NCI-H187 treated with DMSO at 0.1 percent for 48 hours (cell line): ENCODE data around the gene SLC5A3.

Source experiments
- DNase-seq: peaks from one replicate; lab custom pipeline; 2025; lab: John Stamatoyannopoulos, UW

SLC5A3 gene

GRCh38 chr21:34100790-34101189 lies 27.4 kb downstream of the SLC5A3 start:
- DNase-seq = no peak

GRCh38 chr21:34105947-34106541 lies 32.7 kb downstream of the SLC5A3 start:
- DNase-seq = no peak

DNA sequence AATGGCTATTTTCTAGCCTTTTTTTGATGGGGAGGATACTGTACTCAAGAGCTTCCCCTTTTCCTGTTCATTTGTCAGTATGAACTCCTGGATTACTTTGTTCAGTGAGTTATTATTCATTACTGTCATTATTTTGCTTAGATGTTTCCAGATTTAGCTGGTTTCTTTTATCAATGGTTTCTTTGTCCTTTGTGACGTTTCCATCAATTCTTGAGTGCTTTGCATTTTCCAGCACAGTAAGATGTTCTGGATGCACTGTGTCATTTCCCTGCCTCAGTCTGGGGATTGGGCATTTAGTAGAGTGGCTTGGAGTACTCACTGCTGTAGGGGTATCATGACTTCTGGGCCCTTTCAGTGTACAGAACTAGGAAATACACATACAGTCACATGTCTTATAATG lies 34.2 kb downstream of the SLC5A3 start:
- DNase-seq = no peak

GRCh38 chr21:34109075-34109474 lies 35.7 kb downstream of the SLC5A3 start:
- DNase-seq = no peak

DNA sequence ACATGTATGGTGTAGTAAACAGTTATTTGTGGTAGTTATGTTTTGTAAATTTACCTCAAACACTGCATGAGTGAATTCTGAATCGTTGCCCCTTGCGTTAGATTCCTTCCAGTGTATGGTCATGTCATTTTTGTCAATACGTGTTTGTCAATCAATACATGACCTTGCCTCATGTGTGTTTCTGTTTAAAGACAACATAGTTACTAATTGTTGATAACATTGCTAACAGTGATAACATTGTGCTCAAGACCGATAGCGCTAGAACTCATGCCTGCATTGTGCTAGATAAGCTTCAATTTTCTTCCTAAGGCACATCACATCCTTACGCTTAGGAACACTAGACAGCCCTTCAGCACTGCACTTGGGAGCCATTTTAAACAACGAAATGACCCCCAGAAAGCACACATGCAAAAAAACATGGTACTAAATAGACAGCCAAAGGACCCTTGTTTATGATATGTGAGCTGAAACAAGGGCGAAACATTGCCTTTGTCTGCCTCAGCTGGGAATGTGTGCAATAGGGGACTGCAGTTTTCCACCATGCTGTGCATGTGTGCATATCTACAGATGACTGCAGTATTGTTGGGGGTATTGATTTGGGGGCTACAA lies 37.3 kb downstream of the SLC5A3 start:
- DNase-seq = no peak

DNA sequence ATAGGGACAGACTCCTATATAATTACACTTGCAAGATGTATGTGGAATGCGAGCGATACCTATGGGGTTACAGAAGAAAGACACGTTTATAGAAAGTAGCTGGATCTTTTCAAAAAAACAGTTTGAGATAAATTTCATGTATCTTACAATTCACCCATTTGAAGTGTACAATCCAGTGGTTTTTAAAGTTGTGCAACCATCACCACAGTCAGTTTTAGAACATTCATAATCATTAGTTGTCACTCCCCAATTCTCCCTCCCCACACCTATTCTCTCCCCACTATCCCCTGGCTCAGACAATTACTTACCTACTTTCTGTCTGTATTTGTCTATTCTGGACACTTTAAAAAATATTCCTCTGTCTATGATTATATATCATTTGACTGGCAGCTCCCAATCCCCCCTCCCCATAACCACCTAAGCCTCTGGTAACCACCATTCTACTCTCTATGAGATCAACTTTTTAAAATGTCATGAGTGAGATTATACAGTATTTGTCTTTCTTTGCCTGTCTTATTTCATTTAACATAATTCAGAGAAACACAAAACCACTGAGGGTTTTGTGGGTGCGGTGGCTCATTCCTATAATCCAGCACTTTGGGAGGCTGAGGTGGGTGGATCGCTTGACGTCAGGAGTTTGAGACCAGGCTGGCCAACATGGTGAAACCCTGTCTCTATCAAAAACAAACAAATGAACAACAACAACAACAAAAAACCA lies 39.1 kb downstream of the SLC5A3 start:
- DNase-seq = no peak

- peak; percentile 40 for DNase-seq
Measured at GRCh38 chr21:34113842-34114241, 40.5 kb downstream of the SLC5A3 start.

GRCh38 chr21:34115160-34115559 lies 41.8 kb downstream of the SLC5A3 start:
- no peak for DNase-seq

DNA sequence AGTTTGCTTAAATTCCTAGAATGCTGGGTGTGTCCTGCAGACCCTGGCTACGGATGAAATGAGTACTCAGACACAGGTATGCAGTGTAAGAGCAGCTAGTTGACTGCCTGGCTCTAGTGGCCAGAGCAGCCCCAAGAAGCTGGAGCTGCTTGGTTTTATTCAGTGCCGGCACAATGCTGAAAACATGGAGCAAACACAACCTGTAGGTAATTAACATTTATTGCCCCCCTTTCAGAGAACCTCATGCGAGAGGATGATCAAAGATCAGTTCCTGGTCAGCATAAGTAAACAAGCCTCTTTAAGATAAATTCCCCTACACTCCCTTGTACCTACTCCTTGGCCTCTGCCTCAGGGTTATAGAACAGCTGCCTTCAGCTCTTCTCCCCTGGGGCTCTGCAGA lies 43.2 kb downstream of the SLC5A3 start:
- no peak for DNase-seq

DNA sequence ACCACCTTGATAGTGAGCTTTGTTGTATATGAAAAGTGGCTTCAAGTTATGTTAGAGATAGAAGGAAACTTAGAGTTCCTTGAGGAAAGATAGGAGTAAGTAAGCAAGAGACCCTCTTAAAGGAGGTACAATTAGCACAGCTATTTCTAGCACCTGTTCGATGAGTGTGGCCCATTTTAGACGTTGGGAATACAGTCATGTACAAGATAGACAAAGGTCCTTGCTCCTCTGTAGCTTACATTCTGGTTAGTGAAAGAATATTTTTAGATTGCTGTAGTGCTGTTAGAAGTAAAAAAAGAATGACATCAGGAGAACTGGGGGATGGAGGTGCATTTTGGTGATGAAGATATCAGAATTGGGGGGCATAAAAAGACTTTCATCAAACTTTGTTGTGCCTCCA lies 47.5 kb downstream of the SLC5A3 start:
- DNase-seq = no peak

DNA sequence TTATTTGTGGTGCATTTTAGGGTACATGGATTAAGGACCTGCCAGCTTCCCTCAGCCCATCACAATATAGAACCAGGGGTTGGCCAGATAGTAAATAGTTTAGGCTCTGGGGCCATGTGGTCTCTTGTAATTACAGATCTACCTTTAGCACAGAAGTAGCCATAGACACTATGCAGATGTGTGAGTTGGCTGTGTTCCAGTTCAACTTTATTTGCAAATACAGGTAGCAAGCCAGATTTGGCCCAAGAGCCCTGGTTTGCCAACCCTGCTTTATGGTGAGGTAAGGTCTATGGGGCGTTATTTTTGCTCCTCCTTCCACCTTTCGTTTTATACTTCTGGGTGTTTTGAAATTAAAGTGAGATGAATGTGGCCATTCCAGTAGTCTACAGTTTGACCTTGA lies 48.7 kb downstream of the SLC5A3 start:
- DNase-seq = no peak
